Brain microvascular endothelial cell (primary cell): ENCODE data around the gene PLEK2.
"Not testable (repeated sequence)": the region's sequence is repeated elsewhere in the genome, so short reads cannot be mapped to it uniquely, and the experiment has no call there.

Experiments used
- DNase-seq: peaks from one replicate; pipeline ENCODE4 v3.0.0-alpha.2; 2020
- H3K27ac ChIP-seq: fragments of 250-450 bp; sonication (Bioruptor Pico); 2 replicates; pipeline ENCODE4 v1.5.1; 2020; ENCODE audit warnings: mild to moderate bottlenecking, moderate library complexity
- H3K27me3 ChIP-seq: fragments of 250-450 bp; sonication (Bioruptor Pico); replicated peaks from 2 replicates; pipeline ENCODE4 v1.5.1; 2020; ENCODE audit warnings: mild to moderate bottlenecking
- H3K36me3 ChIP-seq: fragments of 250-450 bp; sonication (Bioruptor Pico); replicated peaks from 2 replicates; pipeline ENCODE4 v1.5.1; 2020; ENCODE audit warnings: mild to moderate bottlenecking
- H3K4me3 ChIP-seq: 2 replicates; pipeline ENCODE4 v1.5.1; 2011; ENCODE audit warnings: low read depth, mild to moderate bottlenecking, control low read depth, low read length, moderate library complexity
- in situ Hi-C: cut with HindIII; loops from 2 replicates; pipeline ENCODE4 v1.10.0; 2017; ENCODE audit warnings: low sequenced_read_pairs, low pct_ligation_motif_present
- TF ChIP-seq, protein P1 (sequence below): IDR thresholded peaks from 2 replicates; pipeline ENCODE4 v1.5.1; 2011; ENCODE audit warnings: low read depth, mild to moderate bottlenecking, moderate library complexity, low read length, control low read depth, inconsistent platforms; ENCODE audit errors: missing control alignments

The PLEK2 gene

DNA sequence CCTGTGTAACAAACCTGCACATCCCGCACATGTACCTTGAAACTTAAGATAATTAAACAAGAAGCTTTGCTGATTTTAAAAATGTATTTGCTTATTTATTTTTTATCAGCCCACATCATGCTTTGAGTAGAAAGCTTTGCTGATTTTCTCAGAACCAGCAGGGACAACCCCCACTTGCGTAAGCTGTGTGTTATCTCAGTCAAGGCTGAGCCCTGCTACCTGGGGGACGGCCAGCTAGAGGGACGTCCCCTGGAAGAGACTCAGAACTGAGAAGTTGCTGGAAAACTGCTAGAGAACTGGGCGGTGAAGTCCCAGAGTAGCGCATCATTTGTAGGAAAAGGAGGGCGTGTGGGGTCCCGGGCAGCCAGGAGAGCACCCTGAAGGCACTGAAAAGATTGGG is 4.1 kb upstream of the PLEK2 start:
- no peaks in the 10 kb centered on the region for H3K36me3 ChIP-seq
- DNase-seq, result no peak
- in situ Hi-C loops, result no loop called here
- no peak overlapping the region for H3K27ac ChIP-seq
- H3K27me3 ChIP-seq, result no peaks in the 10 kb centered on the region
- TF ChIP-seq, protein P1, sequence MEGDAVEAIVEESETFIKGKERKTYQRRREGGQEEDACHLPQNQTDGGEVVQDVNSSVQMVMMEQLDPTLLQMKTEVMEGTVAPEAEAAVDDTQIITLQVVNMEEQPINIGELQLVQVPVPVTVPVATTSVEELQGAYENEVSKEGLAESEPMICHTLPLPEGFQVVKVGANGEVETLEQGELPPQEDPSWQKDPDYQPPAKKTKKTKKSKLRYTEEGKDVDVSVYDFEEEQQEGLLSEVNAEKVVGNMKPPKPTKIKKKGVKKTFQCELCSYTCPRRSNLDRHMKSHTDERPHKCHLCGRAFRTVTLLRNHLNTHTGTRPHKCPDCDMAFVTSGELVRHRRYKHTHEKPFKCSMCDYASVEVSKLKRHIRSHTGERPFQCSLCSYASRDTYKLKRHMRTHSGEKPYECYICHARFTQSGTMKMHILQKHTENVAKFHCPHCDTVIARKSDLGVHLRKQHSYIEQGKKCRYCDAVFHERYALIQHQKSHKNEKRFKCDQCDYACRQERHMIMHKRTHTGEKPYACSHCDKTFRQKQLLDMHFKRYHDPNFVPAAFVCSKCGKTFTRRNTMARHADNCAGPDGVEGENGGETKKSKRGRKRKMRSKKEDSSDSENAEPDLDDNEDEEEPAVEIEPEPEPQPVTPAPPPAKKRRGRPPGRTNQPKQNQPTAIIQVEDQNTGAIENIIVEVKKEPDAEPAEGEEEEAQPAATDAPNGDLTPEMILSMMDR, result no peak
- no peak overlapping the region for H3K4me3 ChIP-seq

DNA sequence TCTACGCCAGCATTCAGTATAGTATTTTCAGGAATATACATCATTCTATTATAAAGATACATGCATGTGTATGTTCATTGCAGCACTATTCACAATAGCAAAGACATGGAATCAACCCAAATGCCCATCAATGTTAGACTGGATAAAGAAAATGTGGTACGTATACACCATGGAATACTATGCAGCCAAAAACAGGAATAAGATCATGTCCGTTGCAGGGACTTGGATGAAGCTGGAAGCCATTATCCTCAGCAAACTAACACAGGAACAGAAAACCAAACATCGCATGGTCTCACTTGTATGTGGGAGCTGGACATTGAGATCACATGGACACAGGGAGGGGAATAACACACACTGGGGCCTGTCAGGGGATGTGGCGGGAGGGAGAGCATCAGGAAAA is 3.6 kb upstream of the PLEK2 start:
- H3K27ac ChIP-seq, H3K4me3 ChIP-seq, H3K27me3 ChIP-seq, H3K36me3 ChIP-seq, DNase-seq, in situ Hi-C loops: not testable (repeated sequence)

DNA sequence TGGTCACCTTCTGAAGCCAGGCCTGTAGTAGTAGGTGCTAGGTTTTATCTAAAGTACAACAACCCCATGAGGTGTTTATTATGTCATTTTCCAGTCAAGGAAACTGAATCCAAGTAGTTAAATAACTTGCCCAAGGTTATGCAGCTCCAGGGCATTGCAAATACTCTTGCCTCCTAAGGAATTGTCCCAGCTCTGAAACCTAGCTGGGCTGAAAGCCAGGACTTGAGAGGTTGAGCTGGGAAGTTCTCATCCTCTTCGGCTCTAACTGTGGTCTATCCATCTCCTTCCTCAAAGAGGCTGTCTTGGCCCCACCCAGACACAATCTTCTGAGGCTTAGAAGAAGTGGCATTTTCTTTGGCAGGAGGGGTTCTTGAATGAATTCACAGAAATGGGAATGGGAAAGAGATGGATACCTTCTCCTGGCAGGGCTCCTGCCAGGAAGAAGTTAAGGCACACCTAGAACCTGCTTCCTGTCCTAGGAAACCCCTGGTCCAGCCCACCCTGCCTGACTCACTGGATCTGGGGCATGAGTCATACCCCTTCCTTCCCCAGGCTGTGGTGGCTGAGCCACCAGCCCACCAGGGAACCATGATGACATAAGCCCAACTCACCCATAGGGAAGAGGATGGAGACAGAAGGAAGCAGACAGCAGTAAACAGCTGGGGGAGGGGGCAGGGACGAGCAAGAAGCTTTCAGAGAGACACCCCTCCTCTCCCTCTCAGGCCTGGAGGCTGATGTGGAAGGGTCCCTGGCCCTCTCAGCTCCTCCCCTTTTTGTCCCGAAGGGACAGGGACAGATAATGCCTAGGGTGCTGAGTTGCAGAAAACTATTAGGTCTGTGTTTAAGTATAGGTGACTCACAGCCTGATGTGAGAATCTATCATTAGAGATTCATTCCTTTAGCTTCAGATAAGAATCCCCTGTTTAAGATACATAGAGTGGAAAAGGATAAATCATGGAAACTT is 2.1 kb upstream of the PLEK2 start:
- H3K27me3 ChIP-seq, result no peaks in the 10 kb centered on the region
- TF ChIP-seq, protein P1, result no peak
- in situ Hi-C loops, result no loop called here
- peak overlapping the region; percentile 18 for H3K4me3 ChIP-seq
- peak overlapping the region; percentile 44 for H3K27ac ChIP-seq
- peak; percentile 85 for DNase-seq
- H3K36me3 ChIP-seq, result no peaks in the 10 kb centered on the region

DNA sequence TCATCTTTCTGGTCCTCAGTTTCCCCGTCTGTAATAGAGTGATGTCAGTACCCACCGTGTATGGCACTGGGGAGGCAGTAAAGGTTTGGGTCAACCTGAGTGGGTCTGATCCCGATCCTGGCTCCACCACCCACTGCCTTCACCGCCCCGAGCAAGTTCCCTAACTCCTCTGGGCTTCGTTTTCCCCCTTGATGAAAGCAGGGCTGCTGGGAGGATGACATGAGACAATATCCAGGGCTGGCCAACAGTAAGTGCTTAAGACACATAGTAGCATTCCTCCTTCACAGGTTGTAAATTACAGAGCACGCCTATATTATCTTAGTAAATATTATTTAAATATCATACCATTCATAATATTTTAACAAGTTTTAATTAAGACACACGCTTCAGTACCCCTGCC is 595 bp downstream of the PLEK2 start:
- no peak for DNase-seq
- H3K4me3 ChIP-seq, result peak overlapping the region; percentile 61
- in situ Hi-C loops, result no loop called here
- TF ChIP-seq, protein P1, result no peak
- no peaks in the 10 kb centered on the region for H3K36me3 ChIP-seq
- H3K27me3 ChIP-seq, result no peaks in the 10 kb centered on the region
- H3K27ac ChIP-seq, result no peak overlapping the region

DNA sequence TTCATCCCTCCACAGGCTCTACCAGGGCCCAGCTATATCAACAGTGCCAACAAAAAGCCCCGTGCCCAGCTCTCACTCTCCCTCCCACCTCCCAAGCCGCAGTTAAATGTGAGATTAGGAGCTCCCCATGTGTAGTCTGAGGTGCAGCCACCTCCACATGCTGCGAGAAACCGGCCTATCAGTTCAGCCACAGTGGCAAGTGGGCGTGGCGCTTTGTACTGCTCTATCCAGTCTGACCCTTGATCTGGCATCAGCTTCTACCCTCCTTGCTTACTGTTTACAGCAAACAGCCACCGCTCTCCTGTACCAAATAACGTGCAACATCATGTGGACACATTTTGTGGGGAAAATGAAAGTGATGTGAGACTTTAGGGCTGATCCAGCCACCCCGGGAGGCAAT is 1.7 kb downstream of the PLEK2 start:
- H3K27ac ChIP-seq, result no peak overlapping the region

DNA sequence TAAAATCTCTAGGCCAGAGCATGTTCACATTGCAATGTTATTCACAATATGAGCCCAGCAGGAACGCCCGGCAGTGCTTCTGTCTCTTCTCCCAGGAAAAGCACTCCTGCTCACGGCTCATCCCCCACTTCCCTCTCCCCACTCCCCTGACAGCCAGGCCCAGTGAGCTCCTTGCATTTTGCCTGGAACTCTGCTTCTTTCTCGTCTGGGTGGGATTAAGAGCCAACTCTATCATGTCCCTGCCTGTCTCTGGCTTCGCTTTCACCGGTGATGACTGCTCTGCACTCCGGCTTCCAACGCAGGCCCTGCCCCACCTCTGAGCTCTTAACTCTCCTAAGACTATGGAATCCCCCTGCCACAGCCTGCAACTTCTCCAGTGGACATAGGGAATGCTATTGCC is 2.5 kb downstream of the PLEK2 start:
- TF ChIP-seq, protein P1, result no peak
- Histone ChIP-seq H3K36me3 (no peaks in the 10 kb centered on the region), H3K27ac (no peak overlapping the region), H3K27me3 (no peaks in the 10 kb centered on the region), H3K4me3 (no peak overlapping the region)
- in situ Hi-C loops, result no loop called here
- no peak for DNase-seq

More for the DNA sequence above, 1.7 kb downstream of the PLEK2 start:
- Histone ChIP-seq H3K36me3 (no peaks in the 10 kb centered on the region), H3K27me3 (no peaks in the 10 kb centered on the region), H3K4me3 (no peak overlapping the region)
- TF ChIP-seq, protein P1, result no peak
- DNase-seq, result no peak
- in situ Hi-C loops, result no loop called here

DNA sequence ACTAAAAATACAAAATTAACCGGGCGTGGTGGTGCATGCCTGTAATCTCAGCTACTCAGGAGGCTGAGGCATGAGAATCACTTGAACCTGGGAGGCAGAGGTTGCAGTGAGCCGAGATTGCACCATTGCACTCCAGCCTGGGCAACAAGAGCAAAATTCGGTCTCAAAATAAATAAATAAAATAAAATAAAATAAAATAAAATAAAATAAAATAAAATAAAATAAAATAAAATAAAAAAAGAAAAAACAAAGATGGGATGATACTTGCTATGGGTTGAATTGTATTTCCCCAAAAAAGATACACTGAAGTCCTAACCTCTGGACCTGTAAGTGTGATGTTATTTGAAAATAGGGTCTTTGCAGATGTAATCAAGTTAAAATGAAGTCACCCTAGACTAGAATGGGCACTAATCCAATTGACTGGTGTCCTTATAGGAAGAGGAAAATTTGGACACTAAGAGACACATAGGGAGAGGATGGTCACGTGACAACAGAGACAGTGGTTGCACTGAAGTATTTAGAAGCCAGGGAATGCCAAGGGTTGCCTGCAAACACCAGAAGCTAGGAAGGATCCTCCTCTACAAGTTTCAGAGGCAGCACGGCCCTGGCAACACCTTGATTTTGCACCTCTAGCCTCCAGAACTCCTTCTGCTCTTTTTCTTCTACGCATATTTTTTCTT is 3.7 kb downstream of the PLEK2 start:
- H3K4me3 ChIP-seq, H3K27ac ChIP-seq, H3K27me3 ChIP-seq, DNase-seq, H3K36me3 ChIP-seq, in situ Hi-C loops: not testable (repeated sequence)
